Activated CD8-positive, alpha-beta memory T cell treated with anti-CD3 and anti-CD28 coated beads, Interleukin-2, amount 50 U/mL, for 4 hours (primary cell): ENCODE data around the gene ZMYND11.
"Not testable (repeated sequence)": the region's sequence is repeated elsewhere in the genome, so short reads cannot be mapped to it uniquely, and the experiment has no call there.

Experiments
- DNase-seq: peaks from one replicate; pipeline ENCODE4 v3.0.0-alpha.2; 2020

ZMYND11 gene

DNA sequence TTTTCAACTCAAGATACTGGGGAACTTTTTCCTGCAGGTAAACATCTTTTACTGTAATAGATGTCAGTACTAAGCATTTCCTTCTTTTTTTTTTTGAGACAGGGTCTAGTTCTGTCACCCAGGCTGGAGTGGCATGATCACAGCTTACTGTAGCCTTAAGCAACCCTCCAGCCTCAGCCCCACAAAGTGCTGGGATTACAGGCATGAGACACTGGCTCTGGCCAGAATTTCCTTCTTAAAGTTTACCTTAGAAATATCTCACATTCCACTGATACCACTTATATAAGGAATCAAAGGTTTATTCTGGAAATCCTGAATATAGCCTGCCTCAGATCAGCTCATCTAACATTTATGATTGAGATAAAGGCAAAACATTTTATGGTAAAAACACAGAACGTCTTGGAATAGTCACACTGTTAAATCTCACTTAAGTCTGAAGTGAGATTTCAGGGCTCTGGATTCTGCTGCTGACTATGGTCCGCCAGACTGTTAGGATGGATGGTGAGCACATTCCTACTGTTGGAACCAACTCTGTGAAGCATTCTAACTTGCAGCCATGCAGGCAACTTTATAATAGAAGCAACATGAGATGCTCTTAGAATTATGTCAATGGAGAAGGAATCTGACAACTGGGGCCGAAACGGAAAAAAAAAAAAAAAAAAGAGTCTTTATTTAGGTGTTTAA lies 151.9 kb downstream of the ZMYND11 start:
- DNase-seq, result no peak

DNA sequence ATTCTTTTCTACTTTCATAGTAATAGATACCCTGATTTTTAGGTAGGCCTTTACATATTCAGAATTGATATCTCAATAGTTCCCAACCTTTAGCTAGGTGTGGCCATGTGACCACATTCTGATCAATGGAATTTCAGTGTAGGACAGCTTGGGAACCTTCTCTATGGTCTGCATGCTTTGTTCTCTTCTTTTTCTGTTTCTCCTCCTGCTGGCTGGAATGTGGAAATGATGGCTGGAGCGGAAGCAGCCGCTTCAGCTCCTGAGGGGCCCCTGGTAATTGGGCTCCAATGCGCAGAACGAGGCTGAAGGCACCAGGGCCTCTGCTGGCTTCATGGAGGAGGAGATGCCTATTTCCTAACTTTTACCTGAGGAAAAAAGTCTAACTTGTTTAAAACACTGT lies 152.6 kb downstream of the ZMYND11 start:
- DNase-seq, result no peak

- DNase-seq, result no peak
Measured at GRCh38 chr10:288316-289200, 153.3 kb downstream of the ZMYND11 start.

- DNase-seq, result no peak
Measured at GRCh38 chr10:289581-289980, 154.3 kb downstream of the ZMYND11 start.

GRCh38 chr10:290026-290725 lies 154.9 kb downstream of the ZMYND11 start:
- no peak for DNase-seq

- no peak for DNase-seq
Measured at GRCh38 chr10:293636-294035, 158.4 kb downstream of the ZMYND11 start.

DNA sequence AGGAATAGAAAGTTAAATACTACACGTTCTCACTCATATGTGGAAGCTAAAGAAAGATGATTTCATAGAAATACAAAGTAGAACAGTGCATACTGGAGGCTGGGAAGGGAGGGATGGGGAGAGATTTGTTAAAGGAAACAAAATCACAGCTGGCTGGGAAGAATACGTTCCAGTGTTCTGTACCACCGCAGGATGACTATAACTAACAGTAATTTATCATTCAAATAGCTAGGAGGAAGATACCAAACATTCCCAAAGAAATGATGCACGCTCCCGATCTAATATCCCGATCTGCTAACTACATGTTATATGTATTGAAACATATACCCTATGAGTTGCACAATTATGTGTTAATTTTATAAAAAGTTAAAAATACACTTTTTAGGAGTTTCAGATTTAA lies 162.3 kb downstream of the ZMYND11 start:
- DNase-seq, result no peak

DNA sequence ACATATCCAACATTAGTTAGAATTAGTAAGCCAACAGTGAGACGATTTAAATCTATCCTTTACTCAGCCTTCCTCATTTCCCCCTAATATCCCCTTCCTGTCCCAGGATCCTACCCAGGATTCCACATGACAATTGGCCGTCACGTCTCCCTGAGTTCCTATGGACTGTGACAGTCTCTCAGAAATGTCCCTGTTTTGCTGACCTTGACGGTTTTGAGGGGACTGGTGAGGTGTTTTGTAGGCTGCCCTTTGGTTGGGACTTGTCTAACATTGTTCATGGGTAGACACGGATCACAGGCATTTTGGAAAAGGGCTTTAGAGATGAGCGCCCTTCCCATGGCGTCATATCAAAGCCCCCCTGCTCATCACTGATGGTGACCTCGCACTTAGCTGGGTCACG lies 162.8 kb downstream of the ZMYND11 start:
- no peak for DNase-seq

DNA sequence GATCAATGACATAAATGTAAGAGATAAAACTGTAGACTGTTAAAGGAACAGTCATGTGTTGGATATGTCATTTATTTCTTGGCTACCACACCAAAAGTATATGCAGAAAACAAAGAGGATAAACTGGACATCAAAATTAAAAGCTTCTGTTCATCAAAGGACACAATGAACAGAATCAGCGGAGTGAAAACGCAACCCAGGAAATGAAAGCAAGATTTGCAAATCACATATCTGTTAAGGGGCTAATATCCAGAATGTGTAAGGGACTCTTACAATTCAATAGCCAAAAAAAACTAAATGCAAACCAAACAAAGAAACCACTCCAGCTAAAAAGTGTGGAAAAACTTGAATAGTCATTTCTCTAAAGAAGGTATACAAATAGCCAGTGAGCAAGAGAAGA lies 164.3 kb downstream of the ZMYND11 start:
- DNase-seq, result no peak

DNA sequence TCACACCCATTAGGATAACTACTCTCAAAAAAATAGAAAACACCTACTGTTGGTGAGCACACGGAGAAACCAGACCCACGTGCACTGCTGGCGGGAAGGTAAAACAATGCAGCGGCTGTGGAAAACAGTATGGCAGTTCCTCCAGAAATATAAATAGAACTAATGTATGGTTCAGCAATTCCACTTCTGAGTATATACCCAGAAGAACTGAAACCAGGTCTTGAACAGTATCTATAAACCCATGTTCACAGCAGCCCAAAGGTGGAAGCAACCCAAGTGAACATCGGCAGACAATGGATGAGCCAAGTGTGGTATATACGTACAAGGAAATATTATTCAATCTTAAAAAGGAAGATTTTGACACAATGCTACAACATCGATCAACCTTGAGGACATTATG lies 164.7 kb downstream of the ZMYND11 start:
- DNase-seq, result no peak

DNA sequence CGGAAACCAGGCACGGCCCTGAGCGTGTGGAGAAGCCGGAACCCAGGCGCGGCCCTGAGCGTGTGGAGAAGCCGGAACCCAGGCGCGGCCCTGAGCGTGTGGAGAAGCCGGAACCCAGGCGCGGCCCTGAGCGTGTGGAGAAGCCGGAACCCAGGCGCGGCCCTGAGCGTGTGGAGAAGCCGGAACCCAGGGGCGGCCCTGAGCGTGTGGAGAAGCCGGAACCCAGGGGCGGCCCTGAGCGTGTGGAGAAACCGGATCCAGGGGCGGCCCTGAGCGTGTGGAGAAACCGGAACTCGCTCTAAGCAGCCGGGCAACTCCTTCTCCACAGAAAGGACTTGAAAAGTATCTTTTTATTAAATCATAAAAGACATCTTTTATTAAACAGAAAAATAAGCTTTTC lies 165.3 kb downstream of the ZMYND11 start:
- DNase-seq, result not testable (repeated sequence)

DNA sequence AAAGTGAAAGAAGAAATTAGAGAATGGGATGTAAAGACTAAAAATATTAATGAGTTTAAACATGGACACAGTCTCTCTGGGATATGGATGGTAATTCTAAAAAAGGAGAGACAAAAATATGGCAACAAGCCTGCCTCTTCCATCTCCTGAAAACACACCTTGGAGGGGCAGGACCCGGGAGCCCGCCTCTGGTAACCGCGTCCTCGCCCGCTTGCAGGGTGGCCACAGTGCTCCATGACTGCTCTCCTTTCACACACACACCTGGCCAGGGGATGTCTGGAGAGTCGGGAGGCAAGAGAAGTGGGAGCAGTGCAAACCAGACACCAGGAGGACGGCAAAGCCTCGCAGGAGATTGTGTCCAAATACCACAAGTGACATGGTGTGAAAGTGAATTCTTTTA lies 166.3 kb downstream of the ZMYND11 start:
- no peak for DNase-seq
